GM19193 (cell line): ENCODE data around the gene SP7.
A peak's percentile ranks its signal among the peaks of the same experiment; 100 is the strongest.

Source experiments
- POLR2A ChIP-seq: IDR thresholded peaks from 4 replicates; pipeline ENCODE4 v1.6.1; 2011; ENCODE audit not compliant: insufficient read depth, insufficient read length; ENCODE audit errors: extremely low read depth

Gene SP7

GRCh38 chr12:53327435-53328042 lies 8.6 kb downstream of the SP7 start:
- no peak for TF ChIP-seq POLR2A

GRCh38 chr12:53326460-53327185 lies 9.5 kb downstream of the SP7 start:
- TF ChIP-seq POLR2A, result no peak

GRCh38 chr12:53325511-53326061 lies 10.6 kb downstream of the SP7 start:
- no peak for TF ChIP-seq POLR2A

- peak; percentile 72 for TF ChIP-seq POLR2A
Measured at GRCh38 chr12:53324779-53325510, 11.2 kb downstream of the SP7 start.

GRCh38 chr12:53324113-53324778 lies 11.9 kb downstream of the SP7 start:
- no peak for TF ChIP-seq POLR2A

- TF ChIP-seq POLR2A, result no peak
Measured at GRCh38 chr12:53320352-53321195, 15.6 kb downstream of the SP7 start.

GRCh38 chr12:53313996-53314395 lies 22.2 kb downstream of the SP7 start:
- no peak for TF ChIP-seq POLR2A

- no peak for TF ChIP-seq POLR2A
Measured at GRCh38 chr12:53308276-53308675, 27.9 kb downstream of the SP7 start.

- TF ChIP-seq POLR2A, result no peak
Measured at GRCh38 chr12:53306826-53307225, 29.3 kb downstream of the SP7 start.

GRCh38 chr12:53302903-53303302 lies 33.3 kb downstream of the SP7 start:
- TF ChIP-seq POLR2A, result no peak

- TF ChIP-seq POLR2A, result no peak
Measured at GRCh38 chr12:53300187-53300586, 36.0 kb downstream of the SP7 start.

GRCh38 chr12:53299454-53300180 lies 36.5 kb downstream of the SP7 start, which contains the start of gene MYG1:
Gene MYG1, plus strand, starts transcription at chr12:53299695. Its CDS starts 43 bp downstream, at chr12:53299738.
- TF ChIP-seq POLR2A, result peak; percentile 87

GRCh38 chr12:53299101-53299453 lies 37.1 kb downstream of the SP7 start:
- TF ChIP-seq POLR2A, result no peak

- TF ChIP-seq POLR2A, result no peak
Measured at GRCh38 chr12:53298164-53298563, 38.0 kb downstream of the SP7 start.

GRCh38 chr12:53295891-53296219 lies 40.3 kb downstream of the SP7 start:
- no peak for TF ChIP-seq POLR2A
